ENCODE data around the gene MCOLN3. TPM values are rescaled to one million over a fixed set of nuclear protein-coding genes. Genes with fewer than 3 reads are reported as not detected.
"Not testable (repeated sequence)": the region's sequence is repeated elsewhere in the genome, so short reads cannot be mapped to it uniquely, and the experiment has no call there.

The MCOLN3 gene
- total RNA-seq, 1 experiment from 2014 or later: 0.82 TPM

- Histone ChIP-seq H3K4me3 (ENCODE audit: low read depth, low read length, poor library complexity, severe bottlenecking) (no peak overlapping the region), H3K9me3 (ENCODE audit: low read depth, low read length, poor library complexity, severe bottlenecking) (no peaks in the 10 kb centered on the region), H3K27me3 (replicated peaks; ENCODE audit: insufficient read depth, low read depth, low read length, poor library complexity) (peaks cover 9% of the 10 kb centered on the region), H3K4me1 (ENCODE audit: insufficient read depth, low read length, poor library complexity, severe bottlenecking) (no peaks in the 10 kb centered on the region), H3K27ac (ENCODE audit: low read depth, low read length, poor library complexity, severe bottlenecking) (no peak overlapping the region), H3K36me3 (ENCODE audit: insufficient read depth, low read length, poor library complexity, severe bottlenecking) (no peaks in the 10 kb centered on the region)
- POLR2A ChIA-PET (ENCODE audit: low non-redundant PET): no interaction called here
- DNase-seq (ENCODE audit: low spot score): no peak
- TF ChIP-seq CTCF (conservative IDR thresholded peaks at IDR 0.05; ENCODE audit: low read depth, low read length) (no peak), EZH2 (IDR thresholded peaks at IDR 0.05; ENCODE audit: borderline replicate concordance, low read depth, low read length, poor library complexity, severe bottlenecking) (no peak)
- no TSS peak for BruUV-seq (replicated peaks)
- CTCF ChIA-PET: no interaction called here
- intact Hi-C loops (cut with micrococcal nuclease; ENCODE audit: unreplicated experiment): no loop called here
Observed at GRCh38 chr1:84991097-84991920, 57.0 kb downstream of the MCOLN3 start.

- ChIA-PET POLR2A (ENCODE audit: low non-redundant PET) (no interaction called here), CTCF (no interaction called here)
- intact Hi-C loops (cut with micrococcal nuclease; ENCODE audit: unreplicated experiment): no loop called here
- H3K4me3 ChIP-seq (ENCODE audit: low read depth, low read length, poor library complexity, severe bottlenecking): no peak overlapping the region
- TF ChIP-seq EZH2 (IDR thresholded peaks at IDR 0.05; ENCODE audit: borderline replicate concordance, low read depth, low read length, poor library complexity, severe bottlenecking) (no peak), CTCF (conservative IDR thresholded peaks at IDR 0.05; ENCODE audit: low read depth, low read length) (no peak)
- H3K4me1 ChIP-seq (ENCODE audit: insufficient read depth, low read length, poor library complexity, severe bottlenecking): no peaks in the 10 kb centered on the region
- no peaks in the 10 kb centered on the region for H3K27me3 ChIP-seq (replicated peaks; ENCODE audit: insufficient read depth, low read depth, low read length, poor library complexity)
- no TSS peak for BruUV-seq (replicated peaks)
- H3K36me3 ChIP-seq (ENCODE audit: insufficient read depth, low read length, poor library complexity, severe bottlenecking): no peaks in the 10 kb centered on the region
- no peak overlapping the region for H3K27ac ChIP-seq (ENCODE audit: low read depth, low read length, poor library complexity, severe bottlenecking)
- H3K9me3 ChIP-seq (ENCODE audit: low read depth, low read length, poor library complexity, severe bottlenecking): no peaks in the 10 kb centered on the region
- DNase-seq (ENCODE audit: low spot score): no peak
Observed at GRCh38 chr1:84988588-84988987, 59.7 kb downstream of the MCOLN3 start.

- H3K27ac ChIP-seq (ENCODE audit: low read depth, low read length, poor library complexity, severe bottlenecking); H3K9me3 ChIP-seq (ENCODE audit: low read depth, low read length, poor library complexity, severe bottlenecking); CTCF ChIA-PET; H3K4me3 ChIP-seq (ENCODE audit: low read depth, low read length, poor library complexity, severe bottlenecking); H3K27me3 ChIP-seq (replicated peaks; ENCODE audit: insufficient read depth, low read depth, low read length, poor library complexity); intact Hi-C loops (cut with micrococcal nuclease; ENCODE audit: unreplicated experiment); H3K4me1 ChIP-seq (ENCODE audit: insufficient read depth, low read length, poor library complexity, severe bottlenecking); BruUV-seq (replicated peaks); DNase-seq (ENCODE audit: low spot score); POLR2A ChIA-PET (ENCODE audit: low non-redundant PET); H3K36me3 ChIP-seq (ENCODE audit: insufficient read depth, low read length, poor library complexity, severe bottlenecking): not testable (repeated sequence)
Observed at GRCh38 chr1:84986561-84986960, 61.7 kb downstream of the MCOLN3 start.

- no peak for DNase-seq (ENCODE audit: low spot score)
- H3K9me3 ChIP-seq (ENCODE audit: low read depth, low read length, poor library complexity, severe bottlenecking): no peaks in the 10 kb centered on the region
- H3K4me3 ChIP-seq (ENCODE audit: low read depth, low read length, poor library complexity, severe bottlenecking): no peak overlapping the region
- no peak overlapping the region for H3K27ac ChIP-seq (ENCODE audit: low read depth, low read length, poor library complexity, severe bottlenecking)
- TF ChIP-seq EZH2 (IDR thresholded peaks at IDR 0.05; ENCODE audit: borderline replicate concordance, low read depth, low read length, poor library complexity, severe bottlenecking) (no peak), CTCF (conservative IDR thresholded peaks at IDR 0.05; ENCODE audit: low read depth, low read length) (no peak)
- no peaks in the 10 kb centered on the region for H3K27me3 ChIP-seq (replicated peaks; ENCODE audit: insufficient read depth, low read depth, low read length, poor library complexity)
- POLR2A ChIA-PET (ENCODE audit: low non-redundant PET): no interaction called here
- intact Hi-C loops (cut with micrococcal nuclease; ENCODE audit: unreplicated experiment): no loop called here
- H3K36me3 ChIP-seq (ENCODE audit: insufficient read depth, low read length, poor library complexity, severe bottlenecking): no peaks in the 10 kb centered on the region
- no TSS peak for BruUV-seq (replicated peaks)
- CTCF ChIA-PET: no interaction called here
- H3K4me1 ChIP-seq (ENCODE audit: insufficient read depth, low read length, poor library complexity, severe bottlenecking): no peaks in the 10 kb centered on the region
Observed at GRCh38 chr1:84985365-84985764, 62.9 kb downstream of the MCOLN3 start.
